Progenitor cell of endocrine pancreas (in vitro differentiated cells): ENCODE data around the gene SLC38A5. TPM values are rescaled to one million over a fixed set of nuclear protein-coding genes. Genes with fewer than 3 reads are reported as not detected.

Source experiments
- DNase-seq: peaks from one replicate; pipeline ENCODE4 v3.0.0; 2021; ENCODE audit warnings: low spot score; ENCODE audit not compliant: unreplicated experiment
- H3K27ac Mint-ChIP-seq: 2 replicates; pipeline ENCODE4 v1.8.0; 2021; ENCODE audit warnings: mild to moderate bottlenecking, moderate library complexity, mixed read lengths
- H3K27me3 Mint-ChIP-seq: 2 replicates; pipeline ENCODE4 v1.8.0; 2021; ENCODE audit warnings: mixed read lengths
- H3K36me3 Mint-ChIP-seq: 2 replicates; pipeline ENCODE4 v1.8.0; 2022; ENCODE audit warnings: mixed read lengths; ENCODE audit not compliant: insufficient read depth
- H3K4me1 Mint-ChIP-seq: 2 replicates; pipeline ENCODE4 v1.8.0; 2021; ENCODE audit warnings: low read depth, mixed read lengths
- H3K4me3 Mint-ChIP-seq: 2 replicates; pipeline ENCODE4 v1.8.0; 2021; ENCODE audit warnings: low read depth, mild to moderate bottlenecking, moderate library complexity, mixed read lengths
- H3K9me3 Mint-ChIP-seq: 2 replicates; pipeline ENCODE4 v1.8.0; 2021; ENCODE audit warnings: low read depth, mixed read lengths
- CTCF ChIP-seq: fragments of 200-600 bp; sonication (generic); IDR thresholded peaks from one replicate; pipeline ENCODE4 v1.5.0; 2021; ENCODE audit warnings: antibody characterized with exemption, mild to moderate bottlenecking; ENCODE audit not compliant: unreplicated experiment
- total RNA-seq: library from RNA; stranded (reverse); gene quantifications from 2 replicates; pipeline ENCODE4 v1.2.1, GENCODE V29; 2021

The SLC38A5 gene
- total RNA-seq, 1 donor from 2014 or later = 0.74 TPM

GRCh38 chrX:48474581-48474980, 4.5 kb upstream of the SLC38A5 start:
- Mint-ChIP-seq H3K9me3 (peaks cover 27% of the 10 kb centered on the region), H3K27me3 (peaks cover 4% of the 10 kb centered on the region), H3K27ac (peak overlapping the region; percentile 25), H3K36me3 (peaks cover 5% of the 10 kb centered on the region), H3K4me1 (peaks cover 19% of the 10 kb centered on the region), H3K4me3 (peak overlapping the region; percentile 91)
- no peak for DNase-seq
- TF ChIP-seq CTCF = no peak

DNA sequence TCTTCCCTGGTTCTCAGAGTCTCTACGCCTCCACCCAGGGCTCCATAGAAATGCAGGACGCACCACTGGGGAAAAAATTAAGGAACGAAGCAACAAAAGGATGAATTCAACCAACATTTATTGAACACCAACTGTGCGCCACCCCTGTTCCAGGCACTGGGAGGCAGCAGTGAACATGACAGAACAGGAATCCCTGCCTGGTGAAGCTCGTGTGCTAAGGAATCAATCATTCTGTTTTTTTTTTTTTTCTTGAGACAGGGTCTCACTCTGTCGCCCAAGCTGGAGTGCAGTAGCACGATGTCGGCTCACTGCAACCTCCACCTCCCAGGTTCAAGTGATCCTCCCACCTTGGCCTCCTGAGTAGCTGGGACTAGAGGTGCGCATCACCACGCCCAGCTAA, 4.1 kb upstream of the SLC38A5 start:
- no peak for DNase-seq
- peak; percentile 10 for TF ChIP-seq CTCF
- Mint-ChIP-seq H3K27ac (peak overlapping the region; percentile 63), H3K36me3 (peaks cover 4% of the 10 kb centered on the region), H3K27me3 (peaks cover 8% of the 10 kb centered on the region), H3K4me1 (peaks cover 18% of the 10 kb centered on the region), H3K9me3 (peaks cover 28% of the 10 kb centered on the region), H3K4me3 (peak overlapping the region; percentile 51)

GRCh38 chrX:48473704-48473990, 3.6 kb upstream of the SLC38A5 start:
- peaks cover 27% of the 10 kb centered on the region for H3K9me3 Mint-ChIP-seq

DNA sequence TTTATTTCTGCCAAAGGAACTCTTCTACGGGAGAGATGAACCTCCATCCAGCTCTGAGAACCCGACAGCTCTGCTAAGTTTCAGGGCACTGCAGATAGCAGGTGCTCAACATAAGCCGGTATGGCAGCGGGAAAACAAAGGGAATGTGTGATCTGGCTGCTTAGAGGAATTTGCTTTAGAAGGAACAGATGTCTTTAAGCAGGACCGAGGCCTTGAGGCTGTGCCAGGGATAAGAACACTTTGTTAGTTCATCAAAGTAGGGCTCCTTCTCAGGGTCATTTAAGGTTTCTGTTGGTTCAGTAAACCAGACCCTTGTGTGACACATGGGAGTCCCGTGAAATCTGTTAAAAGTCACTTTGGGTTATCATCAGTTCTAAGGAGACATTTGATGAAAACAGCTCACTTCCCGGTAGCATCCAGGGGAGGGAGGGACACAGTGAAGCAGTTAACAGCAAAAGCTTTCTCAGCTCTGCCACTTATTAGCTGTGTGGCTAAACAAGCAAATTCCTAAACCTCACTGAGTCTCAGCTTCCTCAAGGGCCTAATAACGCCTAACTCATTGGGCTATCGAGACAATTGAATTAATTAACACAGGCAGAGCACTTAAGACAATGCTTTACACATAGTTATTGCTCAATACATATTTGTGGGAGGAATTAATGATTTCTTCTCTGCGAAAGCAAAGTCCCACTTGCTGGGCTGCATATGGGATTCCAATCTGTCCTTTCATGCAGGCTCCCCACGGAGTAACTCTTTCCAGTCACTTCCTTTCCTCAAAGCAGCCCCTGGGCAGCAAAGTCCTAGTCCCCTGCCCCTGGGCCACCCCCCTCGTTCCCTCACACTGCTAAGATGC, 3.0 kb upstream of the SLC38A5 start:
- no peak for TF ChIP-seq CTCF
- Mint-ChIP-seq H3K4me1 (peaks cover 20% of the 10 kb centered on the region), H3K4me3 (no peak overlapping the region), H3K9me3 (peaks cover 22% of the 10 kb centered on the region), H3K27me3 (peaks cover 18% of the 10 kb centered on the region), H3K27ac (peak overlapping the region; percentile 86), H3K36me3 (peaks cover 1% of the 10 kb centered on the region)
- no peak for DNase-seq

More at GRCh38 chrX:48473704-48473990, 3.6 kb upstream of the SLC38A5 start:
- peaks cover 13% of the 10 kb centered on the region for H3K27me3 Mint-ChIP-seq
- H3K36me3 Mint-ChIP-seq = peaks cover 3% of the 10 kb centered on the region
- no peak for TF ChIP-seq CTCF
- H3K4me1 Mint-ChIP-seq = peaks cover 18% of the 10 kb centered on the region
- H3K27ac Mint-ChIP-seq = no peak overlapping the region
- DNase-seq = no peak
- no peak overlapping the region for H3K4me3 Mint-ChIP-seq

- Mint-ChIP-seq H3K27me3 (peaks cover 26% of the 10 kb centered on the region), H3K9me3 (peaks cover 18% of the 10 kb centered on the region), H3K36me3 (no peaks in the 10 kb centered on the region), H3K27ac (no peak overlapping the region), H3K4me1 (peaks cover 22% of the 10 kb centered on the region), H3K4me3 (no peak overlapping the region)
- TF ChIP-seq CTCF = no peak
- DNase-seq = no peak
Measured at GRCh38 chrX:48472225-48472624, 2.2 kb upstream of the SLC38A5 start.
